ENCODE measurements around the gene THAP5.

THAP5 gene

DNA sequence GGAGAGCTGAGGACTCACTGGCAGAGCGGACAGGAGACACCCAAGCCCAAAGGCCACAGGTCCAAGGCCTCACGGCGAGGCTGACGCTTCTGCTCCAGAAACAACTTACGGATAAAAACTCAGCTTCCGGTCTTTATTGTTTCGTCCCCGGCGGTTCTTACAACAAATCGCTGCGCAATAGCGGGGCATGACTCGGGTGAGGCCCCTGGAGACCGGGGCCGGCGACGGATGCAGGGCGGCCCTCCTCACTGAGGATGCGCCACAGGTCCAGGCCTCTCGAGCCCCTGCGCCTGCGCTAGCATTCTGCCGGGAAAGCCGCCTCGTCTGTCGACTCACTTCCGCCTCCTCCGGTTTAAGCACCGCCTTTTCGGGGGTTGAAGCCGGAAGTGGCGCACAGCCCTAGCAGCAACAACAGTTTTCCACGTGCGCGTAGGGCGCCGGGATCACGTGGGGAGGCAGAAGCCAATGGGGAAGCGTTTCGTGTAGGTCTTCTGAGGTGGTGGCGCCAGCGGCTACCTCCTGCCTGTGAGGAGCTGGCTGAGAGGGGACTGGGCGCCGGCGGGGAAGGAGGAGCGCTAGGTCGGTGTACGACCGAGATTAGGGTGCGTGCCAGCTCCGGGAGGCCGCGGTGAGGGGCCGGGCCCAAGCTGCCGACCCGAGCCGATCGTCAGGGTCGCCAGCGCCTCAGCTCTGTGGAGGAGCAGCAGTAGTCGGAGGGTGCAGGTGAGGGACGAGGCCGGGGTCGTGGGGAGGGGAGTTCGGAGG, at the start of gene THAP5, which contains the start of gene DNAJB9:
TSS of gene THAP5 (minus strand) at position 326 of the 765 bp plus-strand sequence. CDS start at position 189, 137 bp downstream.
TSS of gene DNAJB9 (plus strand) at position 494 of the 765 bp plus-strand sequence. CDS start 1,853 bp downstream, outside the sequence.
- peak; percentile 100 for DNase-seq

DNA sequence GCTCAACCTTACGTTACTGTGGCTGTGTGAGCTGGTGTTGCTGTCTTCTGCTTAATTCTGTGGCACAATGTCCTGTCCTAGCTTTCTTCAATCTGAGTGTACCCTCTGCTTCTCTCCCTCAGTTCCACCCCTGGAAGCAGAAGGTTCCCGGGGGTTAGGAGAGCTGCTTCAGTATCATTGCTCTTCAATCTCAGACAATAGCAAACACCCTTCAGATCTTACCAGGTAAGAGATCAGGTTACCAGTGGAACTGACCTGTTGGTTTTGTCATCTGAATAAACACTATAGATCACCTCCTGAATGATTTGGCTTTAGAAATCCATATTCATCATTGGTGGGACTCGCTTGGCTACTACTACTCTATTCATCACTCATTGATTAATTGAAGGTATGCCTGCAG, 48.5 kb upstream of the THAP5 start:
- DNase-seq, result no peak

GRCh38 chr7:108614896-108615295, 45.4 kb upstream of the THAP5 start:
- no peak for DNase-seq

DNA sequence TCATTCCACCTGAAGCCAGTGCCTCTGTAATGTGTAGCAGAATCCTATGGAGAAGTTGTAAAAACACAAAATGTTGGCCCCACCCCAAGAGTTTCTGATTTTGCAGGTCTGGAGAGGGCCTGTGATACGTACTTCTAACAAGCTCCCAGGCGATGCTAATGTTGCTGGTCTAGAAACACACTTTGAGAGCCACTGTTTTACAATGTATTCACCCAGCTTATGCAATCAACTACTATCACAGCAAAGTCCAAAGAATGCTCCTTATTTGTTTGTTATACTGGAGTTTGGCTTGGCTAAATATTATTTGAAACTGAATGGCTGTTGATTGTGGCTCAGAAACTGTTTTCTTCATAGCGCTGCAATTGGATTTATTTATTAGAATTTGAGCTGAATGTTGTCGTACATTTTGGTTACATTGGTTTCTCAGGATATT, 44.5 kb upstream of the THAP5 start:
- DNase-seq, result no peak

GRCh38 chr7:108613147-108613948, 43.8 kb upstream of the THAP5 start:
- peak; percentile 76 for DNase-seq

DNA sequence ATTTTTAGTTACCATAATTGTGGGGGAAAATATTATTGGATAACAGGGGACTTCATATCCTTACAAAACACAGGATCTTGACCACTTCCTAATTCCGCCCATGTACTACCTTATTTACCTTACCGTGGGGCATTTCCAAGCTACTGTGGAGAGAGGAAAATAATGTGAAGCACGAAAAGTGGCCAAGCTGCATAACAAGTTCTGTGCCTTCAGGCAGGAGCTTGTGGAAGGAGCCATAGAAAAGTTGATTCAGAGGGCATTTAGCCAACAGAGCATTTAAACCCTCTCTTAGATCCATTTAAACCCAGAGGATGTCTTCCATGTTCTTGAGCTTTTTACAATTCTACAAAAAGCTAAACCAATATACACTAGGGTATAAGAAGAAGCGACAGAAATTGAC, 41.8 kb upstream of the THAP5 start:
- DNase-seq, result no peak

GRCh38 chr7:108609643-108610042, 40.1 kb upstream of the THAP5 start:
- no peak for DNase-seq

DNA sequence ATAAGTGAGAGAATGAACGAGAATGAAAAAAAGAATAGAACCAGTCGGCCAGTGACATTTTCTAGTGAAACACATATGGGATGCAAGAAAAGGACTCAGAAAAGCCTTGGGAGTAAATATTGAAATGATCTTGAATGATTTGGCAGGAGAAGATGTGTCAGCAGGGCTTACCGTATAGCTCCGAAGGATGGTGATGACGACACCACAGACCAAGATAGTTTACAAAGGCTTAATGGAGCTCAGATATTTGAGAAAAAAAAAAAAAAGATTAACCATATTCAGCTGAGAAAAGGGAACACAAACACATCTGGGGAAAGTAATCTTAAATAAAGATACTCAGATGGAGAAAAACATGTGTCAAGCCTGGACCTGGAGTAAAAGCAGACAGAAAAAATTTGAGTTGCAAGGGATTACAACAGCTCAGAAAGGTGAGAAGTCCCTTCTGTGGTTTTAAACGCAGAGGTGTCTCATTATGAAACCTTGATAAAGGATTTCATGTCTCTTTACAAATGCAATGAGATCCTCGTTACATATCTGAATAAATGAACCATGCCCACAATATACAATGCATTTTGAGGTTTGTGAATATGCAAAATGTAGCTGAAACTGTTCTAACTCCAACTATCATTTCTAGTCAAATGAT, 36.2 kb upstream of the THAP5 start:
- no peak for DNase-seq

DNA sequence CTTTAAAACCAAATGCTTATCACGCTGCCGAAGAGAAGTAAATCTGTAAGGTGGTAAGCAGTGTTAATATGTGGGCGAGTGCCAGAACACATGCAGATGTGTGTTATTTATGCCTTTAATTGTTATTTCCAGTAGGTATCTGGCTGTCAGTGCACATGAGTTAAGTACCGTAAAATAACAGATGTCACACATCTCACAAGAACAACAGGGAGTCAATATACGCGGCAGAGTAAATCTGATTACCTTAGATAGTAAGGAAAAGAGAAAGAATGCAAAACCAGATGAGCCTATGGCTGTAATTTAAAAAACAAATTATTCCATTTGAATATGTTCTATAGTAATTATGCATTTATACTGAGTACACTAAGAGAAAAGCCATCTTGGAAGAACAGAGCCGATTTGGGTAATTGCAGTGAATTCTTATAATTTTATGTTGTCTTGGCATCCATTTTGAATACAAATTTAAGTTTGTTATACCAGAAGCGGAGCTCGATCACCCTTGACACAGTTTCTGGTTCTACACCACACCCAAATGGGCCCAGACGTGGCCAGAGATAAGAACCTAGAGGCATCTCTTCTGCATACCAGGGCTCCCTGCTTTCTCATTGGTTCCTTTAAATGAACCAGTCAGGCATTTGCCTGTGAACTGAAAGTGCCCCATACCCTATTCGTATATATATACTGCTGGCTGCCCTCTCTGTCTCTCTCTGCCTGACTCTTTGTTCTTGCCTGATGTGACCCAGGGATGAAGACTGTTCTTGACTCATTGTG, 35.0 kb upstream of the THAP5 start:
- peak; percentile 64 for DNase-seq

DNA sequence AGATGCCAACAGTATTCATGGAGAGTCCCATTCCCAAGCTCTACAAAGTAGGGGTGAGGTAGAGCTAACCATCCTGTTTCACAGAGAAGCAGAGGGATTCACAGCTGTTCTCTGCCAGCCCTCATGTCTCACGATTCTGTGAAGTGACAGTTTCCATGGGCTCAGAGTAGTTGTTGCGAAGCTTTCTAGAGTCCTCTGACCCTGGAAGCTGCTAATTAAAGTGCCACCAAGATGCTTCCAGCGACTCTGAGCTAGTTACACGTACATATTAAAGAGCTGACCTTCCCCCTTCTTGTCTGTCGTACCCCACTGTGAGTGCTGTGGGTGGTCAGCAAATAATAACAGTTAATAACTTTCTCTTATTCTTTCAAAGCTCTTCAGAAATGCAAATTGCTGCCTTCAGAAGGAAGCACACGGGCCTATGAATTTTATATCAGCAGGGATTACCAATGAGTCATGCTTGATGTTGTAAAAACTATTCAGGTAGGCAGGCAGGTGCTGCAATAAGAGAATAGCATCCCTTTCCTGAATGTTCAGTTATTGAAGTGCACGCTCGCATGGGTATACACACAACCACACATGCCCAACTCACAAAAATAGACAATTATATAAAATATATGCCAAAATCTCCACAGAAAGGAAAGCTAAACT, 34.3 kb upstream of the THAP5 start:
- peak; percentile 36 for DNase-seq

GRCh38 chr7:108600399-108600798, 30.9 kb upstream of the THAP5 start:
- no peak for DNase-seq

- peak; percentile 79 for DNase-seq
Measured at GRCh38 chr7:108598914-108599580, 29.5 kb upstream of the THAP5 start.

- DNase-seq, result peak; percentile 90
Measured at GRCh38 chr7:108598153-108598552, 28.6 kb upstream of the THAP5 start.

DNA sequence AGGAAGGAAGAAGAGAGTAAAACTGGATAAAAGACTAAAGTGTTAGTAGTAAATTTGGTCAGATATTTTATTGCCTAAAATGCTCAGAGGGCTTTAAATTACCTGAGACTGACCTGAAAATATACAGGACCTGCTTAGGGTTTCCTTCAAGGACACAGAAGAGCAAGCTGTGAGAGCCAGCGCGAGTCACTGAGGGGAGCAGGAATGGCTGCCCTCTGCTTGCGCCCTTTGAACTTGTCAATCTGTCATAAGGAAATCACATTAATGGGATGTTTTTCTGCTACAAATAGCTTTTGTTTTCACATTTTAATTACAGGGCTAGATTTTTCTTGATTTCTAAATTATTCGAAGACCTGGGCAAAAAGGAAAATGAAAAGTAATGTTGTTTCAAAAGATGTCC, 27.1 kb upstream of the THAP5 start:
- DNase-seq, result no peak

- DNase-seq, result peak; percentile 86
Measured at GRCh38 chr7:108592646-108593201, 23.2 kb upstream of the THAP5 start.

DNA sequence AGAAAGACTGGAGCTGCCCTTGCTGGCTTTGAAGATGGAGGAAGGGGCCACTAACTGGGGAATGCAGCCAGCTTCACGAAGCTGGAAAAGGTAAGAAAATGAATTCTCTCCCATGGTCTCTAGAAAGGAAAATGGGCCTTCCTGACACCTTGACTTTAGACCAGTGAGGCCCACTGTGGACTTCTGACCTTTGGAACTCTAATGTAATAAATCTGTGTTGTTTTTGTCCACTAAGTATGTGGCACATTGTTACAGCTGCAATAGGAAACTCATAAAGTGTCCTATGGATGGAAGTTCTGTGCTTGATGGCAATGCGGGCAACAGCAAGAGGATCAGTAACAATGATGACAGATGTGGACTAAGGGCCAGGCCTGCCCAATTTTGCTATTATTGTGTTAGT, 21.1 kb upstream of the THAP5 start:
- DNase-seq, result no peak

DNA sequence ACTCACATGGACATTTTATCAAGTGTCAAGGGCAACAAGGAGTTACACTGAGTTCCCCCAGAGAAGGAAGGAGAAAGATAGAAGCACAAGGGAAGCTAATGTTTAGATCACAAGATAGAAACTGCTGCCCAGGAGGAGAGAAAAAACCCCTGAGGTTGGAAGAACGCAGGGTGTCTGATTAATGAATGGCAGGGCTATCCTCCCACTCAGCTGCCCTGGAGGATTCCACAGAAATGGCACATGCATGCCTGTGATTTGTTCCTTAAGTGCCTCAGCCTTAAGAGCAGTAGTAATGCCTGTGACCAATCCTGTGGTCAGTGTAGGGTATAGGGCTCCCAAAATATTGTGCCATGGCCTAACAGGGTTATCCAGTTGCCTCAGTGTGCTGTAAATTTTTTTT, 20.4 kb upstream of the THAP5 start:
- peak; percentile 72 for DNase-seq

DNA sequence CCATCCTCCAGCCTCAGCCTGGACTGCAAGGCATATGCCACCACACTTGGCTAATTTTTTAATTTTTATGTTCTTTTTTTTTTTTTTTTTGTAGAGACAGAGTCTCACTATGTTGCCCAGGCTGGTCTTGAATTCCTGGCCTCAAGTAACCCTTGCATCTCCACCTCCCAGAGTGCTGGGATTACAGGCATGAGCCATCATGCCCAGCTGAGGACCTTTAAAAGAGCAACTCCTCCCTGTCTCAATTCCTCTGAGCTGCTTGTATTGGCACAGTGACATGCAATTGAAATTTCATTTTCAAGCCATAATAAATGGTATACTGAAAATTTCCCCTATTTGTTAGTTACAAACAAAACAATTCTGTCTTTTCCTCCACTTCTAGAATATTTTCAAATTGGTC, 19.7 kb upstream of the THAP5 start:
- DNase-seq, result peak; percentile 15

DNA sequence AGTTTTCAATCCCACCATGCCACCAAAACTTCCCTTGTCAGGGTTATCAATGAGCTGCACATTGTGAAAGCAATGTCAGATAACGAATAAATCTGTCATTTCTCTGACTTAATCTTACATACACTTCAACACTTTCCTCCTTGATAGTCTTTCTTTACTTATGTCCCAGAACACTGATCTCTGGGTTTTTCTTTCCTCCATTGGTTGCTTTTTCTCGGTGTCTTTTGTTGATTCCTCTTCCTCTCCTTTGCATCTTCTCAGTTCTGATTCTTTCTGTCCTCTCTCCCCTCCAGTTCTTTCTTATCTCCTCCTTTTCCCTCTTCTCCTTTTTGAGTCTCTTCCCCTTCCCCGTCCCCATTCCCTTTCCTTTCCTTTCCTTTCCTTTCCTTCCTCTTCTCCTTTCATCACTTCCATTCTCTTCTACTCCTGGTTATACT, 16.8 kb upstream of the THAP5 start:
- no peak for DNase-seq

DNA sequence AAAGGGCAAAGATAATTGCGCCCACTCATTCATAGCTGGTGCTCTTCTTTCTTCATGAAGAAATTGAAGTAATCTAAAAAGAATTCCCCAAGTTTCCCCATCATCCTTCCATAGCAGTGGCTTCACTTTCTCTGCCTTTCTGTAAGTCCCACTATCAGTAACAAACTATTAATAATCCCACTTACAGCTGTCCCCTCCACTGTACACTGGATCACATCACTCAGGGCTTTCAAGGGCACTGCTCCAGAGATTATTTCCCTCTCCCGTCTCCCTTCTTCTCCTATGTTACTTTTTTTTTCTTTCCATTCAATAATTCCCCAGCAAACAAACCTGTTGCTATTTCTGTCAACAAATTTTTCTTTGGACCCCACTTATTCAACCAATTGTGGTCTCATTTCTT, 16.3 kb upstream of the THAP5 start:
- DNase-seq, result peak; percentile 44

DNA sequence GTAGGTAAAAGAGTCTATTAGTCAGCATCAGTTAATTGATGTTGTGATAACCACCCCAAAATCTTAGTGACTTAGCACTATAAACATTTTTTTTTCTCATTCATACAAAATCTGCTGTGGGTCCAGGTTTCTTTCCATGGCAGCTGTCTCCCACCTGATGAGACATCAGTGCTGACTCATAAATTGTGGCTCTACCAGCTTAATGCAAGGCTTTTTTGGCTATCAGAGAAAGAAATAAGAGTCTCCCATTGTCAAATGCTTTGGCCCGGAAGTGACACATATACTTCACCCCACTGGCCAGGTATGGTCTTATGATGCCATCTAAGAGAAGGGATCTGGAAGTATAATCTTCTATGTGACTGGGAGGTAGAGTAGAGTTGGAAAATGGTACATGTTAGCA, 14.7 kb upstream of the THAP5 start:
- DNase-seq, result no peak
